ENCODE measurements around the gene TTC39A. TPM values are rescaled to one million over a fixed set of nuclear protein-coding genes. Genes with fewer than 3 reads are reported as not detected.
"Not testable (repeated sequence)": the region's sequence is repeated elsewhere in the genome, so short reads cannot be mapped to it uniquely, and the experiment has no call there.

Gene TTC39A
- total and polyA plus RNA-seq, 12 donors, result 4.3 to 38.7 (median 20.4) TPM

- no peaks in the 10 kb centered on the region for H3K9me3 ChIP-seq
- DNase-seq (no peak), ATAC-seq (no peak)
- peaks cover 0 to 48% (median 20%) of the 10 kb centered on the region in 9 donors for H3K4me1 ChIP-seq
- no peaks in the 10 kb centered on the region for H3K36me3 ChIP-seq
- no peak for TF ChIP-seq CTCF (IDR thresholded peaks at IDR 0.05)
- H3K27ac ChIP-seq, result no peak overlapping the region
- no peaks in the 10 kb centered on the region for H3K27me3 ChIP-seq
- WGBS, 2 donors, result 95 to 97% methylated on average over 5 of the region's 5 CpGs
- no peak overlapping the region for H3K4me3 ChIP-seq
- intact Hi-C loops (cut with DNase I), result no loop called here
These were observed 76.7 kb downstream of the TTC39A start for GRCh38 chr1:51253691-51254090.

GRCh38 chr1:51252366-51252765 is 78.0 kb downstream of the TTC39A start:
- Histone ChIP-seq H3K4me1 (peaks cover 0 to 48% (median 21%) of the 10 kb centered on the region in 9 donors), H3K4me3 (no peak overlapping the region)
- 96 to 97% methylated on average over 6 of the region's 6 CpGs for WGBS, 2 donors

GRCh38 chr1:51251165-51251564 is 79.2 kb downstream of the TTC39A start:
- H3K27me3 ChIP-seq; H3K9me3 ChIP-seq; ATAC-seq; H3K27ac ChIP-seq; intact Hi-C loops (cut with DNase I); H3K4me3 ChIP-seq; DNase-seq; H3K36me3 ChIP-seq: not testable (repeated sequence)
- 97 to 99% methylated on average over 20 of the region's 20 CpGs for WGBS, 2 donors
- H3K4me1 ChIP-seq, result peaks cover 0 to 54% (median 31%) of the 10 kb centered on the region in 9 donors

More at GRCh38 chr1:51252366-51252765, 78.0 kb downstream of the TTC39A start:
- DNase-seq (no peak), ATAC-seq (no peak)
- intact Hi-C loops (cut with DNase I), result no loop called here
- TF ChIP-seq CTCF (IDR thresholded peaks at IDR 0.05), result no peak
- Histone ChIP-seq H3K36me3 (no peaks in the 10 kb centered on the region), H3K9me3 (no peaks in the 10 kb centered on the region), H3K27ac (no peak overlapping the region), H3K27me3 (no peaks in the 10 kb centered on the region)

GRCh38 chr1:51250729-51251128 is 79.6 kb downstream of the TTC39A start:
- DNase-seq; H3K36me3 ChIP-seq; ATAC-seq; H3K27ac ChIP-seq; intact Hi-C loops (cut with DNase I); H3K9me3 ChIP-seq; H3K4me3 ChIP-seq; H3K27me3 ChIP-seq: not testable (repeated sequence)
- 97 to 98% methylated on average over 13 to 14 of the region's 14 CpGs for WGBS, 2 donors
- peaks cover 0 to 56% (median 31%) of the 10 kb centered on the region in 9 donors for H3K4me1 ChIP-seq

GRCh38 chr1:51249445-51249844 is 80.9 kb downstream of the TTC39A start:
- DNase-seq (no peak), ATAC-seq (no peak)
- TF ChIP-seq CTCF (IDR thresholded peaks at IDR 0.05), result no peak
- H3K27me3 ChIP-seq, result no peaks in the 10 kb centered on the region
- H3K9me3 ChIP-seq, result no peaks in the 10 kb centered on the region
- WGBS, 2 donors, result 98 to 100% methylated on average over 1 of the region's 1 CpG
- peaks cover 0 to 54% (median 32%) of the 10 kb centered on the region in 9 donors for H3K4me1 ChIP-seq
- H3K4me3 ChIP-seq, result no peak overlapping the region
- H3K36me3 ChIP-seq, result no peaks in the 10 kb centered on the region
- no peak overlapping the region for H3K27ac ChIP-seq
- intact Hi-C loops (cut with DNase I), result no loop called here
